Endothelial cell of umbilical vein (primary cell): ENCODE measurements around the gene SMARCAL1. TPM values are rescaled to one million over a fixed set of nuclear protein-coding genes. Genes with fewer than 3 reads are reported as not detected.
A peak's percentile ranks its signal among the peaks of the same experiment; 100 is the strongest.

Source experiments
- BruUV-seq: library from RNA; stranded (reverse); fragments of 400-500 nt; replicated peaks from 2 replicates; lab custom pipeline; 2021; lab: Mats Ljungman, UMichigan
- CTCF ChIA-PET: fragments of 300-600, 350-600 bp; sonication (Branson Sonifier 250); formaldehyde crosslinking; loops from one replicate; lab custom pipeline; 2021; ENCODE audit warnings: antibody characterized with exemption, inconsistent platforms; lab: Charles Lee
- POLR2A ChIA-PET: fragments of 300-600, 350-600 bp; sonication (Branson Sonifier 250); formaldehyde crosslinking; loops from one replicate; lab custom pipeline; 2021; ENCODE audit warnings: antibody characterized with exemption, inconsistent platforms; lab: Charles Lee
- DNase-seq: peaks from one replicate; pipeline ENCODE4 v3.0.0-alpha.2; 2011; ENCODE audit warnings: low read depth, low spot score
- FAIRE-seq: peaks from 2 replicates; lab custom pipeline; 2011; peaks lifted over from hg19 to GRCh38; lab: Jason Lieb, UNC
- H2AFZ ChIP-seq: 2 replicates; pipeline ENCODE4 v1.6.0; 2012; ENCODE audit warnings: low read depth, low read length, control low read depth, inconsistent platforms
- H3K27ac ChIP-seq: 2 replicates; pipeline ENCODE4 v1.5.1; 2011; ENCODE audit warnings: low read depth, mild to moderate bottlenecking, control low read depth, low read length, moderate library complexity; ENCODE audit not compliant: insufficient read depth
- H3K27me3 ChIP-seq, 2 experiments: 2 replicates each; pipeline versions ENCODE4 v1.6.0 to v1.6.1; 2011; ENCODE audit warnings: low read length in 2 of 2, mixed read lengths in 1 of 2; ENCODE audit not compliant: control insufficient read depth in 2 of 2, insufficient read depth in 2 of 2
- H3K36me3 ChIP-seq, 2 experiments: 2 replicates in 1 of 2; 3 replicates in 1 of 2; pipeline ENCODE4 v1.5.1; 2011; ENCODE audit warnings: low read length in 2 of 2, mild to moderate bottlenecking in 1 of 2, moderate library complexity in 1 of 2; ENCODE audit not compliant: control insufficient read depth in 2 of 2, insufficient read depth in 2 of 2; ENCODE audit errors: extremely low read depth in 1 of 2
- H3K4me1 ChIP-seq: 3 replicates; pipeline ENCODE4 v1.5.1; 2011; ENCODE audit warnings: mild to moderate bottlenecking, low read length; ENCODE audit not compliant: control insufficient read depth, insufficient read depth; ENCODE audit errors: extremely low read depth
- H3K4me2 ChIP-seq: 2 replicates; pipeline ENCODE4 v1.6.1; 2011; ENCODE audit warnings: low read length, control low read depth, mixed read lengths; ENCODE audit not compliant: insufficient read depth
- H3K4me3 ChIP-seq, 3 experiments: fragments of 200-600 bp in 1 of 3; sonication (generic), shearing (Covaris generic) in 1 of 3; replicated peaks in 1 of 3; 2 replicates each; pipeline ENCODE4 v1.5.1; 2011 to 2016; ENCODE audit warnings: control low read depth in 3 of 3, low read length in 3 of 3, mild to moderate bottlenecking in 2 of 3, inconsistent platforms in 1 of 3, low read depth in 1 of 3, moderate library complexity in 1 of 3; ENCODE audit not compliant: insufficient read depth in 1 of 3
- H3K79me2 ChIP-seq: 2 replicates; pipeline ENCODE4 v1.6.0; 2012; ENCODE audit warnings: low read length, inconsistent platforms; ENCODE audit not compliant: control insufficient read depth, insufficient read depth
- H3K9ac ChIP-seq: replicated peaks from 2 replicates; pipeline ENCODE3; 2011; ENCODE audit warnings: low read length, control low read depth; ENCODE audit not compliant: insufficient read depth; ENCODE audit errors: extremely low read depth
- H3K9me1 ChIP-seq: replicated peaks from 3 replicates; pipeline ENCODE4 v1.6.0; 2011; ENCODE audit warnings: mild to moderate bottlenecking, low read length; ENCODE audit not compliant: control insufficient read depth, insufficient read depth; ENCODE audit errors: extremely low read depth
- H3K9me3 ChIP-seq: replicated peaks from 2 replicates; pipeline ENCODE4 v1.5.1; 2012; ENCODE audit warnings: low read length, inconsistent platforms; ENCODE audit not compliant: control insufficient read depth, insufficient read depth
- H4K20me1 ChIP-seq: replicated peaks from 2 replicates; pipeline ENCODE3; 2011; ENCODE audit warnings: mild to moderate bottlenecking, low read length; ENCODE audit not compliant: control insufficient read depth, insufficient read depth; ENCODE audit errors: extremely low read depth
- CTCF ChIP-seq, 2 donors: IDR thresholded peaks; 1 replicate in 1 of 2; 2 replicates in 1 of 2; pipeline ENCODE4 v1.5.1; 2011; ENCODE audit warnings: low read length in 2 of 2, mild to moderate bottlenecking in 2 of 2, moderate library complexity in 2 of 2, control low read depth in 1 of 2, inconsistent platforms in 1 of 2, low read depth in 1 of 2; ENCODE audit not compliant: insufficient read depth in 1 of 2; ENCODE audit errors: extremely low read depth in 1 of 2
- EZH2 ChIP-seq: IDR thresholded peaks from 2 replicates; pipeline ENCODE4 v1.6.1; 2012; ENCODE audit warnings: borderline replicate concordance, low read depth, mild to moderate bottlenecking, moderate library complexity, low read length, inconsistent platforms; ENCODE audit not compliant: severe bottlenecking
- FOS ChIP-seq: IDR thresholded peaks from 2 replicates; pipeline ENCODE4 v1.6.1; 2011; ENCODE audit warnings: mild to moderate bottlenecking, low read length, moderate library complexity, borderline replicate concordance; ENCODE audit not compliant: insufficient read depth
- GATA2 ChIP-seq: IDR thresholded peaks from 2 replicates; pipeline ENCODE4 v1.7.0; 2011; ENCODE audit warnings: low read depth, mild to moderate bottlenecking, moderate library complexity, mixed read lengths, low read length; ENCODE audit not compliant: insufficient read length, insufficient read depth
- JUN ChIP-seq: IDR thresholded peaks from 2 replicates; pipeline ENCODE4 v1.6.1; 2011; ENCODE audit warnings: borderline replicate concordance, low read depth; ENCODE audit not compliant: insufficient read length, insufficient read depth
- MAX ChIP-seq: IDR thresholded peaks from 2 replicates; pipeline ENCODE4 v1.6.1; 2011; ENCODE audit not compliant: insufficient read depth, insufficient read length
- MYC ChIP-seq: IDR thresholded peaks from one replicate; pipeline ENCODE4 v1.6.1; 2011; ENCODE audit warnings: mild to moderate bottlenecking, low read depth, low read length
- POLR2A ChIP-seq: IDR thresholded peaks from 2 replicates; pipeline ENCODE4 v1.6.1; 2012; ENCODE audit warnings: low read depth, mild to moderate bottlenecking, control low read depth, low read length
- POLR2AphosphoS5 ChIP-seq: IDR thresholded peaks from 2 replicates; pipeline ENCODE4 v1.6.1; 2012; ENCODE audit warnings: low read depth, mild to moderate bottlenecking, control low read depth, low read length, moderate library complexity; ENCODE audit not compliant: insufficient read depth
- dilution Hi-C: fragments of 300-500 bp; cut with MboI; formaldehyde crosslinking; loops from one replicate; pipeline ENCODE4 v1.15.0; 2019; ENCODE audit warnings: low sequenced_read_pairs; ENCODE audit not compliant: extremely low pct_ligation_motif_present
- intact Hi-C: fragments of 100-400 bp; cut with micrococcal nuclease; formaldehyde crosslinking; loops from one replicate; pipeline ENCODE4 v1.10.0; 2022
- polyA plus RNA-seq, 4 experiments: library from polyadenylated mRNA; depleted of rRNA in 3 of 4; stranded (reverse) in 3 of 4; unstranded in 1 of 4; fragments of >200 nt; gene quantifications; 2 replicates each; pipeline versions ENCODE4 v1.2.1 to v1.2.3, GENCODE V29; 2011 to 2012; ENCODE audit warnings: missing spikeins in 1 of 4
- total RNA-seq: library from RNA; stranded (reverse); gene quantifications from 2 replicates; pipeline ENCODE4 v1.2.3, GENCODE V29; 2021

The SMARCAL1 gene
- total and polyA plus RNA-seq, 2 donors (not counting 3 experiments of a cell fraction or from before 2014, with no cell fraction given) = 25.4 to 30.7 TPM

GRCh38 chr2:216391401-216391800 lies 20.9 kb upstream of the SMARCAL1 start:
- Histone ChIP-seq H3K27ac (no peak overlapping the region), H3K9me3 (no peaks in the 10 kb centered on the region), H3K27me3 (peaks cover 0 to 3% of the 10 kb centered on the region in 2 experiments), H4K20me1 (no peaks in the 10 kb centered on the region), H3K79me2 (no peaks in the 10 kb centered on the region), H2AFZ (peak overlapping the region; percentile 68), H3K9me1 (no peaks in the 10 kb centered on the region), H3K4me3 (no peak overlapping the region), H3K9ac (no peak overlapping the region), H3K4me1 (peaks cover 6% of the 10 kb centered on the region), H3K4me2 (no peak overlapping the region), H3K36me3 (no peaks in the 10 kb centered on the region)
- no TSS peak for BruUV-seq
- ChIA-PET POLR2A (no interaction called here), CTCF (interaction anchor here (1.3 kb wide), 1 partner anchor 11 kb away, joined by 4 read pairs; no protein-coding TSS in a partner anchor)
- dilution Hi-C loops (no loop called here), intact Hi-C loops (loop anchor here (1.0 kb wide), 1 partner anchor 19 kb away; the partner anchor contains the start of gene MARCHF4)
- DNase-seq (peak; percentile 42), FAIRE-seq (peak; percentile 91)
- TF ChIP-seq MYC = no peak
- no peak for TF ChIP-seq POLR2AphosphoS5
- no peak for TF ChIP-seq MAX
- no peak for TF ChIP-seq POLR2A
- TF ChIP-seq JUN = peak; percentile 27
- no peak for TF ChIP-seq CTCF (IDR thresholded peaks at IDR 0.05; ENCODE audit: extremely low read depth in 1 of 2, insufficient read depth in 1 of 2, low read depth in 1 of 2, low read length in 2 of 2)
- peak; percentile 54 for TF ChIP-seq FOS
- TF ChIP-seq GATA2 = no peak
- TF ChIP-seq EZH2 = no peak
